B cell (primary cell): Measurements from ENCODE around the gene CARHSP1.

ENCODE experiments used
- EZH2 ChIP-seq: IDR thresholded peaks from 2 replicates; pipeline ENCODE4 v1.6.1; 2012; ENCODE audit warnings: borderline replicate concordance, low read depth, mild to moderate bottlenecking, moderate library complexity, low read length; ENCODE audit not compliant: insufficient read depth, poor library complexity, severe bottlenecking
- TF ChIP-seq, protein P1 (sequence below): fragments of 200-600 bp; IDR thresholded peaks from one replicate; pipeline ENCODE4 v1.8.0; 2022; ENCODE audit warnings: antibody characterized with exemption, mild to moderate bottlenecking

- TF ChIP-seq, protein P1, sequence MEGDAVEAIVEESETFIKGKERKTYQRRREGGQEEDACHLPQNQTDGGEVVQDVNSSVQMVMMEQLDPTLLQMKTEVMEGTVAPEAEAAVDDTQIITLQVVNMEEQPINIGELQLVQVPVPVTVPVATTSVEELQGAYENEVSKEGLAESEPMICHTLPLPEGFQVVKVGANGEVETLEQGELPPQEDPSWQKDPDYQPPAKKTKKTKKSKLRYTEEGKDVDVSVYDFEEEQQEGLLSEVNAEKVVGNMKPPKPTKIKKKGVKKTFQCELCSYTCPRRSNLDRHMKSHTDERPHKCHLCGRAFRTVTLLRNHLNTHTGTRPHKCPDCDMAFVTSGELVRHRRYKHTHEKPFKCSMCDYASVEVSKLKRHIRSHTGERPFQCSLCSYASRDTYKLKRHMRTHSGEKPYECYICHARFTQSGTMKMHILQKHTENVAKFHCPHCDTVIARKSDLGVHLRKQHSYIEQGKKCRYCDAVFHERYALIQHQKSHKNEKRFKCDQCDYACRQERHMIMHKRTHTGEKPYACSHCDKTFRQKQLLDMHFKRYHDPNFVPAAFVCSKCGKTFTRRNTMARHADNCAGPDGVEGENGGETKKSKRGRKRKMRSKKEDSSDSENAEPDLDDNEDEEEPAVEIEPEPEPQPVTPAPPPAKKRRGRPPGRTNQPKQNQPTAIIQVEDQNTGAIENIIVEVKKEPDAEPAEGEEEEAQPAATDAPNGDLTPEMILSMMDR = no peak
- no peak for TF ChIP-seq EZH2
Measured at GRCh38 chr16:8819411-8820034, 49.3 kb downstream of the CARHSP1 start.
